Measurements from ENCODE around the gene LY6G5B. TPM values are rescaled to one million over a fixed set of nuclear protein-coding genes. Genes with fewer than 3 reads are reported as not detected.

The LY6G5B gene
- polyA plus RNA-seq, 1 of the 3 experiments (the other 2 are of a cell fraction) = 12.7 TPM

GRCh38 chr6:31634969-31635575 is 34.7 kb upstream of the LY6G5B start:
- TF ChIP-seq USF1 (IDR thresholded peaks at IDR 0.05; ENCODE audit: borderline replicate concordance, low read depth) (no peak), NFIC (IDR thresholded peaks at IDR 0.05; ENCODE audit: borderline replicate concordance) (no peak), NRF1 (IDR thresholded peaks at IDR 0.05; ENCODE audit: low read depth, low read length) (no peak), GATA2 (CRISPR knock-in tag; IDR thresholded peaks at IDR 0.05) (no peak), MEF2A (IDR thresholded peaks at IDR 0.05; ENCODE audit: borderline replicate concordance, low read depth) (no peak)
- TF ChIP-seq, protein P1, sequence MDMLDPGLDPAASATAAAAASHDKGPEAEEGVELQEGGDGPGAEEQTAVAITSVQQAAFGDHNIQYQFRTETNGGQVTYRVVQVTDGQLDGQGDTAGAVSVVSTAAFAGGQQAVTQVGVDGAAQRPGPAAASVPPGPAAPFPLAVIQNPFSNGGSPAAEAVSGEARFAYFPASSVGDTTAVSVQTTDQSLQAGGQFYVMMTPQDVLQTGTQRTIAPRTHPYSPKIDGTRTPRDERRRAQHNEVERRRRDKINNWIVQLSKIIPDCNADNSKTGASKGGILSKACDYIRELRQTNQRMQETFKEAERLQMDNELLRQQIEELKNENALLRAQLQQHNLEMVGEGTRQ (IDR thresholded peaks at IDR 0.05; ENCODE audit: borderline replicate concordance, low read depth, low read length) = no peak

GRCh38 chr6:31636698-31637596 is 32.8 kb upstream of the LY6G5B start:
- H4K20me1 ChIP-seq (ENCODE audit: insufficient read depth) = peaks cover 11% of the 10 kb centered on the region; the same call in 1 of the 2 replicates
- ChIA-PET POLR2A (interaction anchor here (1.6 to 2.2 kb wide), 3 partner anchors 10 to 15 kb away, joined by 3 to 13 read pairs (median 10); partner anchors contain the start of gene BAG6), CTCF (interaction anchor here (1.3 to 1.7 kb wide), 2 partner anchors 15 to 16 kb away, joined by 3 to 5 read pairs; no protein-coding TSS in a partner anchor)

More at GRCh38 chr6:31634969-31635575, 34.7 kb upstream of the LY6G5B start:
- no peak for DNase-seq
- no peaks in the 10 kb centered on the region for H3K27me3 ChIP-seq (ENCODE audit: insufficient read depth)
- no peaks in the 10 kb centered on the region; a peak in 1 of 4 replicates for H3K4me1 ChIP-seq (ENCODE audit: control insufficient read depth in 1 of 2, insufficient read depth in 2 of 2, low read depth in 1 of 2, low read length in 1 of 2)
- no peak overlapping the region for H3K27ac ChIP-seq (ENCODE audit: low read depth in 2 of 2, low read length in 1 of 2)
- ChIA-PET POLR2A (interaction anchor here (0.8 to 2.2 kb wide), 3 partner anchors 8 to 15 kb away, joined by 3 to 13 read pairs (median 3); no protein-coding TSS in a partner anchor), CTCF (interaction anchor here (1.3 to 1.7 kb wide), 3 partner anchors 12 to 17 kb away, joined by 3 to 5 read pairs (median 5); partner anchors contain the start of gene BAG6)
- WGBS (ENCODE audit: low lambda C conversion rate) = 92% methylated on average over 11 of the region's 11 CpGs
- peaks cover 8% of the 10 kb centered on the region; the same call in 1 of the 2 replicates for H3K79me2 ChIP-seq (ENCODE audit: insufficient read depth)
- peaks cover 34 to 95% of the 10 kb centered on the region in 2 experiments for H3K36me3 ChIP-seq (replicated peaks in 1 of 2; ENCODE audit: control insufficient read depth in 1 of 2, insufficient read depth in 2 of 2, low read length in 1 of 2)
- H3K4me2 ChIP-seq = no peak overlapping the region
- H3K9me3 ChIP-seq = no peaks in the 10 kb centered on the region
- no peak overlapping the region for H3K9ac ChIP-seq
- peaks cover 19% of the 10 kb centered on the region; the same call in 1 of the 2 replicates for H4K20me1 ChIP-seq (ENCODE audit: insufficient read depth)
- peaks cover 60% of the 10 kb centered on the region for H3F3A ChIP-seq (replicated peaks; ENCODE audit: insufficient read depth)
- no peak overlapping the region for H3K4me3 ChIP-seq (ENCODE audit: low read depth in 2 of 2, low read length in 1 of 2)
- no peak overlapping the region for H2AFZ ChIP-seq (ENCODE audit: low read depth)
- H3K9me2 ChIP-seq = no peaks in the 10 kb centered on the region

More at GRCh38 chr6:31636698-31637596, 32.8 kb upstream of the LY6G5B start:
- no peaks in the 10 kb centered on the region for H3K9me3 ChIP-seq
- H3K9me2 ChIP-seq = no peaks in the 10 kb centered on the region
- DNase-seq = no peak
- H3K4me1 ChIP-seq (ENCODE audit: control insufficient read depth in 1 of 2, insufficient read depth in 2 of 2, low read depth in 1 of 2, low read length in 1 of 2) = no peaks in the 10 kb centered on the region; a peak in 1 of 4 replicates
- H3K4me3 ChIP-seq (ENCODE audit: low read depth in 2 of 2, low read length in 1 of 2) = no peak overlapping the region
- WGBS (ENCODE audit: low lambda C conversion rate) = 87% methylated on average over 27 of the region's 27 CpGs
- H3K4me2 ChIP-seq = no peak overlapping the region
- no peak overlapping the region for H2AFZ ChIP-seq (ENCODE audit: low read depth)
- H3K36me3 ChIP-seq (replicated peaks in 1 of 2; ENCODE audit: control insufficient read depth in 1 of 2, insufficient read depth in 2 of 2, low read length in 1 of 2) = peaks cover 30 to 95% of the 10 kb centered on the region in 2 experiments
- no peaks in the 10 kb centered on the region for H3K27me3 ChIP-seq (ENCODE audit: insufficient read depth)
- no peaks in the 10 kb centered on the region for H3K79me2 ChIP-seq (ENCODE audit: insufficient read depth)
- H3K9ac ChIP-seq = no peak overlapping the region
- peaks cover 71% of the 10 kb centered on the region for H3F3A ChIP-seq (replicated peaks; ENCODE audit: insufficient read depth)
- no peak for TF ChIP-seq TCF12 (IDR thresholded peaks at IDR 0.05)
- no peak for TF ChIP-seq CHD2 (IDR thresholded peaks at IDR 0.05; ENCODE audit: low read length, partially characterized antibody)
- no peak for TF ChIP-seq GATA2 (CRISPR knock-in tag; IDR thresholded peaks at IDR 0.05)
- no peak for TF ChIP-seq POLR2AphosphoS5 (IDR thresholded peaks at IDR 0.05; ENCODE audit: low read depth, low read length)
- no peak for TF ChIP-seq MEF2A (IDR thresholded peaks at IDR 0.05; ENCODE audit: borderline replicate concordance, low read depth)
- TF ChIP-seq FOXM1 (IDR thresholded peaks at IDR 0.05; ENCODE audit: low read depth) = no peak
- TF ChIP-seq, protein P2, sequence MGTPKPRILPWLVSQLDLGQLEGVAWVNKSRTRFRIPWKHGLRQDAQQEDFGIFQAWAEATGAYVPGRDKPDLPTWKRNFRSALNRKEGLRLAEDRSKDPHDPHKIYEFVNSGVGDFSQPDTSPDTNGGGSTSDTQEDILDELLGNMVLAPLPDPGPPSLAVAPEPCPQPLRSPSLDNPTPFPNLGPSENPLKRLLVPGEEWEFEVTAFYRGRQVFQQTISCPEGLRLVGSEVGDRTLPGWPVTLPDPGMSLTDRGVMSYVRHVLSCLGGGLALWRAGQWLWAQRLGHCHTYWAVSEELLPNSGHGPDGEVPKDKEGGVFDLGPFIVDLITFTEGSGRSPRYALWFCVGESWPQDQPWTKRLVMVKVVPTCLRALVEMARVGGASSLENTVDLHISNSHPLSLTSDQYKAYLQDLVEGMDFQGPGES (IDR thresholded peaks at IDR 0.05; ENCODE audit: low read depth, low read length) = no peak
- TF ChIP-seq USF1 (IDR thresholded peaks at IDR 0.05; ENCODE audit: borderline replicate concordance, low read depth) = no peak
- no peak for TF ChIP-seq FOSL2 (IDR thresholded peaks at IDR 0.05; ENCODE audit: borderline replicate concordance, low read depth)
- TF ChIP-seq PBX3 (IDR thresholded peaks at IDR 0.05) = no peak
- TF ChIP-seq, protein P1 (IDR thresholded peaks at IDR 0.05; ENCODE audit: borderline replicate concordance, low read depth, low read length) = no peak
- no peak for TF ChIP-seq EZH2phosphoT487 (IDR thresholded peaks at IDR 0.05; ENCODE audit: borderline replicate concordance, low read depth)
- TF ChIP-seq TEAD4 (IDR thresholded peaks at IDR 0.05; ENCODE audit: borderline replicate concordance, insufficient read depth) = no peak
- TF ChIP-seq ELF1 (IDR thresholded peaks at IDR 0.05) = no peak
- H3K27ac ChIP-seq (ENCODE audit: low read depth in 2 of 2, low read length in 1 of 2) = no peak overlapping the region; a peak in 1 of 4 replicates

All from SK-N-SH (cell line).